WTC11 (cell line): Measurements from ENCODE around the gene NSMF. TPM values are rescaled to one million over a fixed set of nuclear protein-coding genes. Genes with fewer than 3 reads are reported as not detected.

Source experiments
- ATAC-seq: fragments of 200-7000 bp; cut with Tn5 transposase; 2 replicates; pipeline ENCODE4 v1.10.0; 2021; ENCODE audit warnings: mild to moderate bottlenecking, moderate library complexity
- CTCF ChIA-PET: fragments of 300-600 bp; sonication (Branson Sonifier 250); formaldehyde crosslinking; loops from one replicate; lab custom pipeline; 2021; ENCODE audit warnings: antibody characterized with exemption; lab: Charles Lee
- POLR2A ChIA-PET: fragments of 350-600 bp; sonication (Branson Sonifier 250); formaldehyde crosslinking; loops from one replicate; lab custom pipeline; 2021; ENCODE audit warnings: antibody characterized with exemption; lab: Charles Lee
- DNase-seq: peaks from one replicate; pipeline ENCODE4 v3.0.0; 2021; ENCODE audit warnings: low spot score
- H3K27ac Mint-ChIP-seq: 2 replicates; pipeline ENCODE4 v1.8.0; 2021; ENCODE audit warnings: mixed read lengths
- H3K27me3 Mint-ChIP-seq: 2 replicates; pipeline ENCODE4 v1.8.0; 2021; ENCODE audit warnings: low read depth, mild to moderate bottlenecking, moderate library complexity, mixed read lengths
- H3K36me3 Mint-ChIP-seq: 2 replicates; pipeline ENCODE4 v1.8.0; 2021; ENCODE audit warnings: mixed read lengths
- H3K4me1 Mint-ChIP-seq: 2 replicates; pipeline ENCODE4 v1.8.0; 2022; ENCODE audit warnings: mixed read lengths
- H3K4me3 Mint-ChIP-seq: 2 replicates; pipeline ENCODE4 v1.8.0; 2021; ENCODE audit warnings: mild to moderate bottlenecking, moderate library complexity, mixed read lengths
- H3K9me3 Mint-ChIP-seq: 2 replicates; pipeline ENCODE4 v1.8.0; 2021; ENCODE audit warnings: mixed read lengths
- ATF2 ChIP-seq: sonication (generic); formaldehyde crosslinking; IDR thresholded peaks from 2 replicates; pipeline ENCODE4 v1.8.1; 2022; ENCODE audit warnings: low read depth, missing genetic modification reagents, borderline replicate concordance
- ATF3 ChIP-seq: sonication (generic); formaldehyde crosslinking; conservative IDR thresholded peaks from 2 replicates; pipeline ENCODE4 v1.8.1; 2022; ENCODE audit warnings: mild to moderate bottlenecking, missing genetic modification reagents
- CBFB ChIP-seq: sonication (generic); formaldehyde crosslinking; IDR thresholded peaks from 2 replicates; pipeline ENCODE4 v1.8.1; 2022; ENCODE audit warnings: mild to moderate bottlenecking, low read depth, missing genetic modification reagents
- E2F5 ChIP-seq: sonication (generic); formaldehyde crosslinking; IDR thresholded peaks from 2 replicates; pipeline ENCODE4 v1.8.1; 2022; ENCODE audit warnings: mild to moderate bottlenecking, moderate library complexity, missing genetic modification reagents
- EMX1 ChIP-seq: fragments of 250-450 bp; sonication (Bioruptor Pico); IDR thresholded peaks from 2 replicates; pipeline ENCODE4 v1.8.0; 2021; ENCODE audit warnings: mild to moderate bottlenecking
- GTF2I ChIP-seq: fragments of 250-450 bp; sonication (Bioruptor Pico); conservative IDR thresholded peaks from 2 replicates; pipeline ENCODE4 v1.4.0; 2021; ENCODE audit warnings: mild to moderate bottlenecking
- IRF1 ChIP-seq: sonication (generic); formaldehyde crosslinking; IDR thresholded peaks from 2 replicates; pipeline ENCODE4 v1.8.0; 2023; ENCODE audit warnings: missing genetic modification reagents
- IRF2 ChIP-seq: sonication (generic); formaldehyde crosslinking; IDR thresholded peaks from 2 replicates; pipeline ENCODE4 v1.8.0; 2022; ENCODE audit warnings: low read depth, missing genetic modification reagents, borderline replicate concordance
- JAZF1 ChIP-seq: fragments of 250-450 bp; sonication (Bioruptor Pico); IDR thresholded peaks from 2 replicates; pipeline ENCODE4 v1.9.0; 2021; ENCODE audit warnings: moderate library complexity, mild to moderate bottlenecking, inconsistent platforms
- NR2C2 ChIP-seq: sonication (generic); formaldehyde crosslinking; IDR thresholded peaks from 2 replicates; pipeline ENCODE4 v1.8.0; 2022; ENCODE audit warnings: mild to moderate bottlenecking, missing genetic modification reagents
- PREB ChIP-seq: sonication (generic); formaldehyde crosslinking; IDR thresholded peaks from 2 replicates; pipeline ENCODE4 v1.8.1; 2022; ENCODE audit warnings: mild to moderate bottlenecking, missing genetic modification reagents, moderate library complexity, borderline replicate concordance
- ZBTB43 ChIP-seq: sonication (generic); formaldehyde crosslinking; IDR thresholded peaks from 2 replicates; pipeline ENCODE4 v1.8.1; 2023; ENCODE audit warnings: mild to moderate bottlenecking, missing genetic modification reagents
- ZNF121 ChIP-seq: sonication (generic); formaldehyde crosslinking; IDR thresholded peaks from 2 replicates; pipeline ENCODE4 v1.8.0; 2023; ENCODE audit warnings: missing genetic modification reagents
- ZNF396 ChIP-seq: fragments of 250-450 bp; sonication (Bioruptor Pico); IDR thresholded peaks from 2 replicates; pipeline ENCODE4 v1.8.0; 2021; ENCODE audit warnings: mild to moderate bottlenecking, moderate library complexity, borderline replicate concordance
- ZNF671 ChIP-seq: fragments of 250-450 bp; sonication (Bioruptor Pico); IDR thresholded peaks from 2 replicates; pipeline ENCODE4 v1.8.0; 2021; ENCODE audit warnings: mild to moderate bottlenecking
- total RNA-seq: library from RNA; stranded (reverse); gene quantifications from 3 replicates; pipeline ENCODE4 v1.2.3, GENCODE V29; 2021

Gene NSMF
- total RNA-seq, 1 experiment from 2014 or later = 61.9 TPM

- no peaks in the 10 kb centered on the region for H3K9me3 Mint-ChIP-seq
- peaks cover 5% of the 10 kb centered on the region for H3K4me1 Mint-ChIP-seq
- POLR2A ChIA-PET = no interaction called here
- ATAC-seq (no peak), DNase-seq (no peak)
- H3K27me3 Mint-ChIP-seq = no peaks in the 10 kb centered on the region; the same call in 1 of the 2 replicates
- TF ChIP-seq ZNF121 (CRISPR knock-in tag) (no peak), EMX1 (CRISPR knock-in tag) (no peak)
- H3K4me3 Mint-ChIP-seq = no peak overlapping the region
- CTCF ChIA-PET = interaction anchor here (0.7 to 5.8 kb wide), 7 partner anchors 9 to 208 kb away, joined by 3 to 60 read pairs (median 4); partner anchors contain the start of genes EXD3, NOXA1, NRARP and NSMF
- no peaks in the 10 kb centered on the region for H3K36me3 Mint-ChIP-seq
- H3K27ac Mint-ChIP-seq = no peak overlapping the region
Measured at GRCh38 chr9:137444106-137444790, 14.9 kb downstream of the NSMF start.

- CTCF ChIA-PET = interaction anchor here (0.6 to 5.8 kb wide), 13 partner anchors 17 to 215 kb away, joined by 3 to 60 read pairs (median 4); partner anchors contain the start of genes EXD3, NOXA1, NRARP and NSMF
- no peak for TF ChIP-seq PREB (CRISPR knock-in tag)
- TF ChIP-seq ZNF671 (CRISPR knock-in tag) = no peak
- no peak for TF ChIP-seq IRF2
- TF ChIP-seq IRF1 (CRISPR knock-in tag) = no peak
- TF ChIP-seq GTF2I = no peak
- no peak for TF ChIP-seq E2F5 (CRISPR knock-in tag)
- TF ChIP-seq CBFB (CRISPR knock-in tag) = no peak
- TF ChIP-seq ZNF396 (CRISPR knock-in tag) = no peak
- no peak for TF ChIP-seq NR2C2 (CRISPR knock-in tag)
- TF ChIP-seq ZBTB43 (CRISPR knock-in tag) = no peak
- TF ChIP-seq ATF2 (CRISPR knock-in tag) = no peak
- no peak for TF ChIP-seq JAZF1 (CRISPR knock-in tag)
- no peak for TF ChIP-seq ATF3 (CRISPR knock-in tag)
- TF ChIP-seq, all 79 proteins: peak for 0
- DNase-seq = no peak
- H3K27me3 Mint-ChIP-seq = no peaks in the 10 kb centered on the region; the same call in 1 of the 2 replicates
- ATAC-seq = no peak
- peaks cover 5% of the 10 kb centered on the region for H3K4me1 Mint-ChIP-seq
- H3K27ac Mint-ChIP-seq = peak overlapping the region; percentile 87
- peak overlapping the region; percentile 75 for H3K4me3 Mint-ChIP-seq
- no peaks in the 10 kb centered on the region for H3K9me3 Mint-ChIP-seq
- no peaks in the 10 kb centered on the region for H3K36me3 Mint-ChIP-seq
- POLR2A ChIA-PET = interaction anchor here (1.8 kb wide), 1 partner anchor 19 kb away, joined by 5 read pairs; the partner anchor contains the start of genes EXD3 and NOXA1
Measured at GRCh38 chr9:137441935-137442321, 17.2 kb downstream of the NSMF start.
